ENCODE data around the gene FBRSL1. TPM values are rescaled to one million over a fixed set of nuclear protein-coding genes. Genes with fewer than 3 reads are reported as not detected.
A peak's percentile ranks its signal among the peaks of the same experiment; 100 is the strongest.

Gene FBRSL1
- total and polyA plus RNA-seq, 9 of the 15 experiments (the other 6 are each of a cell fraction or from before 2014, with no cell fraction given) = 0.24 to 129 (median 7.3) TPM

GRCh38 chr12:132450418-132451171 is 39.4 kb upstream of the FBRSL1 start:
- H3K36me3 ChIP-seq (ENCODE audit: control insufficient read depth, insufficient read depth, low read length) = no peaks in the 10 kb centered on the region
- peaks cover 6% of the 10 kb centered on the region; the same call in 1 of the 2 replicates for H3K9me3 ChIP-seq (replicated peaks; ENCODE audit: control insufficient read depth, insufficient read depth, low read depth, low read length)
- no peak overlapping the region for H3K27ac ChIP-seq (ENCODE audit: extremely low read depth, low read depth, low read length)
- TF ChIP-seq FOXJ2 (tag; IDR thresholded peaks at IDR 0.05) (no peak), ZNF124 (CRISPR knock-in tag; IDR thresholded peaks at IDR 0.05) (no peak), ELF1 (tag; IDR thresholded peaks at IDR 0.05) (no peak), BHLHE40 (IDR thresholded peaks at IDR 0.05; ENCODE audit: low read length) (no peak), HDAC2 (IDR thresholded peaks at IDR 0.05) (no peak), RBBP5 (IDR thresholded peaks at IDR 0.05; ENCODE audit: borderline replicate concordance, insufficient read depth, low read length, poor library complexity, severe bottlenecking) (no peak), TSC22D4 (tag; IDR thresholded peaks at IDR 0.05) (no peak), ILF3 (IDR thresholded peaks at IDR 0.05; ENCODE audit: borderline replicate concordance) (no peak), ZNF780A (CRISPR knock-in tag; IDR thresholded peaks at IDR 0.05) (no peak), MCM5 (IDR thresholded peaks at IDR 0.05; ENCODE audit: low read depth) (no peak), ADNP (tag; IDR thresholded peaks at IDR 0.05) (no peak), RUNX1 (IDR thresholded peaks at IDR 0.05; ENCODE audit: low read depth) (no peak), NCOA2 (IDR thresholded peaks at IDR 0.05; ENCODE audit: partially characterized antibody in 2 of 2) (no peak), HEY1 (CRISPR knock-in tag; IDR thresholded peaks at IDR 0.05; ENCODE audit: borderline replicate concordance) (no peak), SRSF1 (IDR thresholded peaks at IDR 0.05; ENCODE audit: low read depth, low read length) (no peak), MIER1 (IDR thresholded peaks at IDR 0.05; ENCODE audit: low read depth) (no peak), CEBPB (tag; IDR thresholded peaks at IDR 0.05) (no peak)
- TF ChIP-seq, protein P1, sequence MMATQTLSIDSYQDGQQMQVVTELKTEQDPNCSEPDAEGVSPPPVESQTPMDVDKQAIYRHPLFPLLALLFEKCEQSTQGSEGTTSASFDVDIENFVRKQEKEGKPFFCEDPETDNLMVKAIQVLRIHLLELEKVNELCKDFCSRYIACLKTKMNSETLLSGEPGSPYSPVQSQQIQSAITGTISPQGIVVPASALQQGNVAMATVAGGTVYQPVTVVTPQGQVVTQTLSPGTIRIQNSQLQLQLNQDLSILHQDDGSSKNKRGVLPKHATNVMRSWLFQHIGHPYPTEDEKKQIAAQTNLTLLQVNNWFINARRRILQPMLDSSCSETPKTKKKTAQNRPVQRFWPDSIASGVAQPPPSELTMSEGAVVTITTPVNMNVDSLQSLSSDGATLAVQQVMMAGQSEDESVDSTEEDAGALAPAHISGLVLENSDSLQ (IDR thresholded peaks at IDR 0.05) = no peak
- TF ChIP-seq, protein P2, sequence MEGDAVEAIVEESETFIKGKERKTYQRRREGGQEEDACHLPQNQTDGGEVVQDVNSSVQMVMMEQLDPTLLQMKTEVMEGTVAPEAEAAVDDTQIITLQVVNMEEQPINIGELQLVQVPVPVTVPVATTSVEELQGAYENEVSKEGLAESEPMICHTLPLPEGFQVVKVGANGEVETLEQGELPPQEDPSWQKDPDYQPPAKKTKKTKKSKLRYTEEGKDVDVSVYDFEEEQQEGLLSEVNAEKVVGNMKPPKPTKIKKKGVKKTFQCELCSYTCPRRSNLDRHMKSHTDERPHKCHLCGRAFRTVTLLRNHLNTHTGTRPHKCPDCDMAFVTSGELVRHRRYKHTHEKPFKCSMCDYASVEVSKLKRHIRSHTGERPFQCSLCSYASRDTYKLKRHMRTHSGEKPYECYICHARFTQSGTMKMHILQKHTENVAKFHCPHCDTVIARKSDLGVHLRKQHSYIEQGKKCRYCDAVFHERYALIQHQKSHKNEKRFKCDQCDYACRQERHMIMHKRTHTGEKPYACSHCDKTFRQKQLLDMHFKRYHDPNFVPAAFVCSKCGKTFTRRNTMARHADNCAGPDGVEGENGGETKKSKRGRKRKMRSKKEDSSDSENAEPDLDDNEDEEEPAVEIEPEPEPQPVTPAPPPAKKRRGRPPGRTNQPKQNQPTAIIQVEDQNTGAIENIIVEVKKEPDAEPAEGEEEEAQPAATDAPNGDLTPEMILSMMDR (IDR thresholded peaks at IDR 0.05 in 2 of 3, conservative IDR thresholded peaks at IDR 0.05 in 1 of 3; ENCODE audit: insufficient read depth in 2 of 3, low read depth in 1 of 3, low read length in 3 of 3) = no peak
- FAIRE-seq (no peak), DNase-seq (ENCODE audit: extremely low read depth in 1 of 4, low spot score in 3 of 4) (no peak), ATAC-seq (no peak)
- no peak overlapping the region for H3K4me3 ChIP-seq
- no peaks in the 10 kb centered on the region for H3K79me2 ChIP-seq (ENCODE audit: control insufficient read depth, insufficient read depth, low read length)
- H3K4me1 ChIP-seq (replicated peaks in 1 of 2; ENCODE audit: control insufficient read depth in 2 of 2, insufficient read depth in 2 of 2, low read length in 2 of 2) = peaks cover 0 to 38% of the 10 kb centered on the region in 2 experiments; a peak in 2 of 5 replicates
- in situ Hi-C loops (cut with MboI) (no loop called here), intact Hi-C loops (cut with micrococcal nuclease) (no loop called here)
- CTCF ChIA-PET (ENCODE audit: low intra/inter-chr PET ratio) = no interaction called here
- no peak overlapping the region for H3K4me2 ChIP-seq (ENCODE audit: insufficient read depth, low read length)
- 6% methylated on average over 20 of the region's 22 CpGs for WGBS (ENCODE audit: insufficient coverage, low coverage, missing lambda C conversion rate)
- H3K9ac ChIP-seq (ENCODE audit: insufficient read depth in 1 of 2, low read depth in 2 of 2, low read length in 2 of 2) = peak overlapping the region in 1 of 2 experiments; percentile 26; a peak in 1 of 4 replicates
- POLR2A ChIA-PET = interaction anchor here (0.6 to 0.7 kb wide), 4 partner anchors 17 to 1013 kb away, joined by 3 to 4 read pairs (median 3); no protein-coding TSS in a partner anchor
- no peak overlapping the region for H2AFZ ChIP-seq (ENCODE audit: low read depth, low read length)
- H3K9me1 ChIP-seq (ENCODE audit: control insufficient read depth, insufficient read depth, low read length) = no peaks in the 10 kb centered on the region
- H4K20me1 ChIP-seq (replicated peaks; ENCODE audit: control insufficient read depth, insufficient read depth, low read length) = no peaks in the 10 kb centered on the region
- BruUV-seq (replicated peaks) = no TSS peak
- peaks cover 40 to 52% of the 10 kb centered on the region in 2 experiments; a peak in 4 of 5 replicates for H3K27me3 ChIP-seq (ENCODE audit: control insufficient read depth in 2 of 2, insufficient read depth in 2 of 2, low read length in 2 of 2)
